ENCODE measurements around the gene HSPG2. TPM values are rescaled to one million over a fixed set of nuclear protein-coding genes. Genes with fewer than 3 reads are reported as not detected.

HSPG2 gene
- total RNA-seq, 1 donor from 2014 or later = 197 TPM

DNA sequence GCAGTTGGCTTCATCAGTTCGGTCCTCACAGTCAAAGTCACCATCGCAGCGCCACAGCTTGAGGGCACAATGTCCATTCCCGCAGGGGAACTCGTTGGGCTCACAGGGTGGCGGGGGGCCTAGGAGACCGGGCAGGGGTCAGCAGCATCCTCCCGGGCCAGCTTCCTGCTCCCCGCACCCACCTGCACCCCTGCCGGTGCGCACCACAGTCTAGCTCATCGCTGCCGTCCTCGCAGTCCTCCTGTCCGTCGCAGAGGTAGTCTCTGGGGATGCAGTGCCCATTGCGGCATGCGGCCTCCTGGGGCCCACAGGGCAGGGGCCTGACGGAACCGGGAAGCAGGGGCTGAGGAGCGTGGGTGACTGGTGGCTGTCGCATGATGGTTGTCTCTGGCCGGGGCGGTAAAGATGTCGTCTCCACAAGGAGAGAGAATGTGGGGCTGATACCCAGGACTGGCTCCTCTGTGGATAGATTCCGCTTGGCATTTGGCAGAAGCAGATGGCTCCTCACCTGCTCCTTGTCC is 49.8 kb downstream of the HSPG2 start:
- Mint-ChIP-seq H3K36me3 (ENCODE audit: unreplicated experiment) (peaks cover 35% of the 10 kb centered on the region), H3K4me1 (ENCODE audit: unreplicated experiment) (no peaks in the 10 kb centered on the region), H3K27me3 (ENCODE audit: unreplicated experiment) (no peaks in the 10 kb centered on the region), H3K4me3 (ENCODE audit: unreplicated experiment) (no peak overlapping the region), H3K9me3 (ENCODE audit: unreplicated experiment) (no peaks in the 10 kb centered on the region), H3K27ac (ENCODE audit: unreplicated experiment) (no peak overlapping the region)
- TF ChIP-seq, protein P1, sequence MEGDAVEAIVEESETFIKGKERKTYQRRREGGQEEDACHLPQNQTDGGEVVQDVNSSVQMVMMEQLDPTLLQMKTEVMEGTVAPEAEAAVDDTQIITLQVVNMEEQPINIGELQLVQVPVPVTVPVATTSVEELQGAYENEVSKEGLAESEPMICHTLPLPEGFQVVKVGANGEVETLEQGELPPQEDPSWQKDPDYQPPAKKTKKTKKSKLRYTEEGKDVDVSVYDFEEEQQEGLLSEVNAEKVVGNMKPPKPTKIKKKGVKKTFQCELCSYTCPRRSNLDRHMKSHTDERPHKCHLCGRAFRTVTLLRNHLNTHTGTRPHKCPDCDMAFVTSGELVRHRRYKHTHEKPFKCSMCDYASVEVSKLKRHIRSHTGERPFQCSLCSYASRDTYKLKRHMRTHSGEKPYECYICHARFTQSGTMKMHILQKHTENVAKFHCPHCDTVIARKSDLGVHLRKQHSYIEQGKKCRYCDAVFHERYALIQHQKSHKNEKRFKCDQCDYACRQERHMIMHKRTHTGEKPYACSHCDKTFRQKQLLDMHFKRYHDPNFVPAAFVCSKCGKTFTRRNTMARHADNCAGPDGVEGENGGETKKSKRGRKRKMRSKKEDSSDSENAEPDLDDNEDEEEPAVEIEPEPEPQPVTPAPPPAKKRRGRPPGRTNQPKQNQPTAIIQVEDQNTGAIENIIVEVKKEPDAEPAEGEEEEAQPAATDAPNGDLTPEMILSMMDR (IDR thresholded peaks at IDR 0.05) = no peak
- DNase-seq (ENCODE audit: extremely low spot score, unreplicated experiment) = no peak

DNA sequence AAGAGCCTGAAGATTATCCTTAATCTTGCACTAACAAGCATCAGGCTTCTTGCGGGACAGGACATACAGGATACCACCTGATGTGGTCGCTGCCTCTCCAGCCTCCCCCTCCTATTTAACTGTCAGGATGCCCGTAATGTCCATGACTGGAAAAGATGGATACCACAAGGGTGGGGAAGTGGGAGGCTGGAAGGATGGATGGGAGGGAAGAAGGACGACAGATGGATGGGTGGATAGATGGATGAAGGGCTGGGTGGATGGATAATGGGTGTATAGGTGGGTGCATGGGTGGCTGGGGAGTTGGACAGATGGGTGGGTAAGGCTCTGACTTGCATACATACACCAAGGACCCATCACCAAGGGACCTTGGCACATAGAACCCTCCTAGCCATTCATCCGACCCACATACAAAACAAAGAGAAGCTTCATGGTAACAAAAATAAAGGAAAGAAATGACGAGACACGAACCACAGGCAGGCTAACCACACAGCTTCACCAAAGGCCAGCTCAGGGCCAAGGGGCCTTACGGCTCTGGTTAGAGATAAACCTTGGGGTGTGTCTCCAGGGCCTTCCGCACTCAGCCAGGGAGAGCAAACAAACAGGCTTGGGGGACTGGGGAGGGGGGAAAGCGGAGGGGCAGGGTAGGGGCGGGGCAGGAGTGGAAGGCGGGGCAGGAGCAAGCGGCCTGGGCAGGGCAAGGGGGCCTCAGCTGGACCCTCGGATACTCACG is 50.5 kb downstream of the HSPG2 start:
- no peak for DNase-seq (ENCODE audit: extremely low spot score, unreplicated experiment)
- H3K36me3 Mint-ChIP-seq (ENCODE audit: unreplicated experiment) = peaks cover 35% of the 10 kb centered on the region
- no peak overlapping the region for H3K27ac Mint-ChIP-seq (ENCODE audit: unreplicated experiment)
- H3K4me3 Mint-ChIP-seq (ENCODE audit: unreplicated experiment) = no peak overlapping the region
- H3K9me3 Mint-ChIP-seq (ENCODE audit: unreplicated experiment) = no peaks in the 10 kb centered on the region
- TF ChIP-seq, protein P1 (IDR thresholded peaks at IDR 0.05) = no peak
- no peaks in the 10 kb centered on the region for H3K4me1 Mint-ChIP-seq (ENCODE audit: unreplicated experiment)
- H3K27me3 Mint-ChIP-seq (ENCODE audit: unreplicated experiment) = no peaks in the 10 kb centered on the region

DNA sequence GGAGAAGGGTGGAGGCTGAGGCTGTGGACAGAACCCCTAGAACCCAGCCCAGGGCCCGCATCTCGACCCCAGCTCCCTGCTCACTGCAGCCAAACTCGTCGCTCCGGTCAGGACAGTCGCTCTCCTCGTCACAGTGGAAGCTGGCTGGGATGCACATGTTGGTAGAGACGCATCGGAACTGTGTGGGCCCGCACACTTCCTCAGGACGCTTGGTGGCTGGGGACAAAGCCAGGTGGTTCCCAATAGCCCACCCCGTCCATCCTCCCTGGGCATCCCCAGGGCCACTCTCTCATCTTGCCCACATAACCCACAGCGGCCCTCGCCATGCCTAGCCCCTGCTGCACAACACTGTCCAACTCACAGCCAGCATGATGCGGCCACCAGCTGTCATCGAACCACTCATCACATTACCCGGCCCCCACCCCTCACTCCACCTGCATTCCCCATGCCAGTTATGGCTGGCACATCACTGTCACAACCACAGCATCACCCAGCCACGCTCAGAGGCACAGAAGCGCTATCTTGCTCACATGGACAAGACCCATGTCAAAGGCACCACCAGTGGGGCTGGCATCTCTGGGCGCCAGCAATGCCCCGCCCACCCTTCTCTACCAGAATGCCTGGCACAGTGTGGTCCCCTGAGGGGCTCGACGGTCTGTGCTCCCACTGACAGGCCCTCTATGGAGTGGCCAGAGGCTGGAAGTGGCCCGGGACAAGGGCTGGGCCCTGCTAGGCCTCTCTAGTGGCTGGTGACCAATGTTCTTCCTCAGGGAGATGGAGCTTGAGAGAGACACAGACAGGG is 51.7 kb downstream of the HSPG2 start:
- H3K27me3 Mint-ChIP-seq (ENCODE audit: unreplicated experiment) = no peaks in the 10 kb centered on the region
- no peaks in the 10 kb centered on the region for H3K4me1 Mint-ChIP-seq (ENCODE audit: unreplicated experiment)
- TF ChIP-seq, protein P1 (IDR thresholded peaks at IDR 0.05) = no peak
- H3K36me3 Mint-ChIP-seq (ENCODE audit: unreplicated experiment) = peaks cover 34% of the 10 kb centered on the region
- H3K4me3 Mint-ChIP-seq (ENCODE audit: unreplicated experiment) = no peak overlapping the region
- H3K9me3 Mint-ChIP-seq (ENCODE audit: unreplicated experiment) = no peaks in the 10 kb centered on the region
- no peak for DNase-seq (ENCODE audit: extremely low spot score, unreplicated experiment)
- no peak overlapping the region for H3K27ac Mint-ChIP-seq (ENCODE audit: unreplicated experiment)

DNA sequence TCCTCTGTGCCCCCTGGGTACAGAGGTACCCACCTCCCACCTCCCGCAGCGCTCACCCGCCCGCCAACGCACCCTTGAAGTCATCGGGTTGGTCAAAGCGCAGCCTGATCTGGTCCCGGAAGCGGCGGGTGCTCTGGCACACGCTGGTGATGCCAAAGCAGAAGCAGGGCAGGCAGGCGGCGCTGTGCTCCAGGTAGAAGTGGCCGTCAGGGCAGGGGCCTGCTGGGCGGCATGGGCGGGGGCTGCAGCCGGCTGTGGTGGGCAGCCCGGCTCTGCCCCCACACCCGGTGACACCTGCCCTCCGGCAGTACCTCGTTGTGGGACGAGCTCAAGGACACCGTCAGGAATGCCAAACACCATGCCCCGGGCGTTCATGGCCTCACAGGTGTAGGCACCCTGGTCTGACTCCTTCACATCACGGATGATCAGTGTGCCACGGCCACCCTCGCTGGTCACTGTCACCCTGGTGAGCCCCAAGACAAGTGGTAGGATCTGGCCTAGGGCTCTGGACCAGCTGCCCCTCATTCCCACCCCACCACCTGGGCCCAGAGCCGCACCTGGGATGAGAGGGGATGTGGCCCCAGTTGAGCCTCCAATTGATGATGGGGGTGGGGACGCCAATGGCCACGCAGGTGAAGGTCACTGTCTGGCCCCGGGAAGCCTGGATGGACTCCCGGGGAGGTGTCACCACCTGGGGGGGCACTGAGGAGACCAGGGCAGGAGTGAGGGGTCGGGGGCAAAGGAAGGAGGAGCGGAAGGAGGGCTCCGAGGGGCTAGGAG is 52.5 kb downstream of the HSPG2 start:
- Mint-ChIP-seq H3K4me3 (ENCODE audit: unreplicated experiment) (no peak overlapping the region), H3K27me3 (ENCODE audit: unreplicated experiment) (no peaks in the 10 kb centered on the region), H3K36me3 (ENCODE audit: unreplicated experiment) (peaks cover 30% of the 10 kb centered on the region), H3K4me1 (ENCODE audit: unreplicated experiment) (no peaks in the 10 kb centered on the region), H3K27ac (ENCODE audit: unreplicated experiment) (no peak overlapping the region), H3K9me3 (ENCODE audit: unreplicated experiment) (no peaks in the 10 kb centered on the region)
- TF ChIP-seq, protein P1 (IDR thresholded peaks at IDR 0.05) = no peak
- DNase-seq (ENCODE audit: extremely low spot score, unreplicated experiment) = no peak
